T follicular helper cell (primary cell): ENCODE data around the gene MXRA7.
"Not testable (repeated sequence)": the region's sequence is repeated elsewhere in the genome, so short reads cannot be mapped to it uniquely, and the experiment has no call there.

Experiments used
- DNase-seq: peaks from one replicate; pipeline ENCODE4 v3.0.0-alpha.2; 2020; ENCODE audit warnings: low read depth

MXRA7 gene

DNA sequence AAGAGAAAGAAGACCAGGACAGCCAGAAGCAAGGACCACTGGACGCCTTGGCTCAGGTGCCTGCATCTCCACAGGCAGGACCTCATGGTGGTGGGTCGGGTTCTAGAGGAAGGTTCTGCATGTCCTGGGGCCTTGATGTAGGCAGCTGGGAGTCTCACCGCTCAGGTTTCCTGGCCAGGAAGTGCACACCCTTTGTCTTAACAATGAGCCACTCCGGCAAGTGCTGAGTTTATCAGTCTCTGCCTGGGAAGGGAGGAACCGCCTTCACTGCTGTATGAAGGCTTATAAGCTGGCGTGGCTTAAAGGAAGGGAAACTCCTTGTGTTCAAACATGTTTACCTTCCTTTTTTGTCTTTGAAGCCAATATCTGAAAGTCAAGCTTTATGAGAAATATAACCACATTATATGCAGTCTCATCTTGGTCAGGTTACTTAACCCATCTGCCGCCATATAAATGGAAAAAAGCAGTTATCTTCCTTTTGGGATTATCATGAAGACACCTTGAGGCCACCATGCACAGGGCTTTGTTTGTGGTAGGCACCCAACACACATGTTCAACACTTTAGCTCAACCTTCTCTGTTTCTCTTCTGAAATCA, 67.1 kb downstream of the MXRA7 start, which contains the start of gene ST6GALNAC1:
ST6GALNAC1 (minus strand) TSS at position 205 of the 596 bp plus-strand sequence; CDS start at position 86, 119 bp downstream.
- peak; percentile 15 for DNase-seq

DNA sequence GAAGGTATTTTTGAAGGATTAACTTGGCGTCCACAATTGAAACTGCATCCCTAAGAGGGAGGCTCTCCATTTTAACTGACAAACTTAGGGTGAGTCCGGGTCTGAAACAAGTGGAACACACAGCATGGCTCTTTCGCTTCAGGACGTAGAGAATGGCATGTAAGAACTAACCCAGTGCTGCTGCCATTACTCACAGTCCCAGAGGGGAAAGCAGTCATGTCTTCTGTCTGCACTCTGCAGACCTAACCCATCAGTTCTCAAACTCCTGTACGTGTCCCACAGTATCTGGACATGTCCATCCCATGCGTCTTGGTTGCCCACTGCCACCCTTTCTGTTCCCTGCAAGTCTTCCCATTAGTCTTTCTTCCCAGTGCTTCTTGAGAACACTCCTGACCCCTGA, 67.8 kb downstream of the MXRA7 start:
- DNase-seq: no peak

DNA sequence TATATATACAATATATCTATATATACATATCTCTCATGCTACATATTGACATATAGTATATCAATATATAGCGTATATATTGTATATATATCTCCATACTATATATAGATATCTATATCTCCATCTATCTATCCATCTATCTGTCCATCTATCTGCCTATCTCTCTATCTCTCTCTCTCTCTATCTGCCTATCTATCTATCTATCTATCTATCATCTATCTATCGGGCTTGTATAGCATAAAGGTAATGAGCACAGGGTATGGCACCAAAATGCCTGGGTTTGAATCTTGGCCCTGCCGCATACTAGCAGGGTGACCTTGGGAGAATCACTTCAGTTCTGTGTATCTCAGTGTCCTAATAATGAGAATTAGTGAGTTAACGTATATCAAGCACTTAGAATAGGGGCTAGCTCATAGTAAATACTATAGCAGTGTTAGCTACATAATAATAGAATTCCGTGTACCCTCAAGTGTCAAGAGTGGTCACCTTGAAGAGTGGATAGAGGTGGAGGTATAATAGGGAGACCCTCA, 68.7 kb downstream of the MXRA7 start:
- DNase-seq: no peak

DNA sequence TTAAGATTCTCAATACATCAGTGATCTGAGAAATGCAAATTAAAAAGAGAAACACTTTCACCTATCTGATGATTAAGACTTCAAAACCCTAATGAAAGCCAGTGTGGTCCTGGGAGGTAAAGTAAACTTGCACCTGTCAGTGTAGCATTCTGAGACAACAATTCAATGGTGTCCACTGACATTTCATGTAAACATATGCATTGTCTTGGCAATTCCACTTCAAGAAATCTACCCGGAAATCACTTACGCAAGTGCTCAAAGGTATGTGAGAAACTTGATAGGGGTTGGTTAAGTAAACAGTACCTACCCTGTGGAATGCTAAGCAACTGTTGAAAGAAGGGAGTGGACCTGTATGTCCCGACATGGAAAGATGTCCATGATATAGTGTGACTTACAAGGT, 69.3 kb downstream of the MXRA7 start:
- no peak for DNase-seq

DNA sequence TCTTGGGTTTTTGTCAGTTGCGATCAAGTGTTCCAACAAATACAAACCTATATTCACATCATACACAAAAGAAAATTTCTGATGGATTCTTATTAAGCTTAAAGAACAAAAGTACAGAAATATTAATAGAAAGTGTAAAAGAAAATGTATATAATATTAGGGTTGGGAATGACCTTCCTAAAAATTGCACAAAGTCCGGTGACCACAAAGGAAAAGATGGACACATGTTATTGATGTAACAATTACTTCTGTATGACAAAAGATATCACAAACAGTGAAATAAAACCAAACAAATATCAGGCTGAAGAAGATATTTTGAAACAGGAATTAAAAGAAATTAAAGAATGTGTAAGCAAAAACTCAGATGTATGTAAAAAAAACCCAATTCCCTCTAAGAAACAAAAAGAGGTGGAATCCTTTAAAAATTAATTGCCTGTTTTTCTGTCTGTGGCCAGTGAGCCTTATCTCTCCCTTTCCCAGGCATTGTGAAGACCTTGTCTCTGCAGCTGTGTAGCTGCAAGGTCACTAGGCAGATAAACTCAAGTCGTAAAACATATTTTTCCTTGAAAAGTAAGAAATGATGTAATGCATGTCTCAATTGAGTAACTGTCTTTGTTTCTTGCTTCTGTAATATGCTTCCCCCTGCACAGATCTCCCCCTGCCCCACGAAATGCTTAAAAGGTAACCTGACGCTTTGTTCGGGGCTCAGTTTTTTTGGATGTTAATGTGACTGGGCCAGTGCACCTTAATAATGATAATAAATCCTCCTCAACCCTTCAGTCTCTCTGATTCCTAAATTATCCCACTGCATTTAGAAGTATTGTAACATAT, 70.0 kb downstream of the MXRA7 start:
- DNase-seq: no peak

DNA sequence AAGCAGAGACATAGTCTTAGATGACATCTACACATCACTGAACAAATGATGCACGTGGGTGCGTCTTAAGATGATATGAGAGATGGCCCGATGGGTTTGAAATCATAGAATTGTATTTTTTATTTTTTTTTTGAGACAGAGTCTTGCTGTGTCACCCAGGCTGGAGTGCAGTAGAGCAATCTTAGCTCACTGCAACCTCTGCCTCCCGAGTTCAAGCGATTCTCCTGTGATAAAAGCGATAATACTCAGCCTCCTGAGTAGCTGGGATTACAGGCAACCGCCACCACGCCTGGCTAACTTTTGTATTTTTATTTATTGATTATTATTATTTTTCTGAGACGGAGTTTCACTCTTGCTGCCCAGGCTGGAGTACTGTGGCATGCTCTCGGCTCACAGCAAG, 72.5 kb downstream of the MXRA7 start:
- no peak for DNase-seq

DNA sequence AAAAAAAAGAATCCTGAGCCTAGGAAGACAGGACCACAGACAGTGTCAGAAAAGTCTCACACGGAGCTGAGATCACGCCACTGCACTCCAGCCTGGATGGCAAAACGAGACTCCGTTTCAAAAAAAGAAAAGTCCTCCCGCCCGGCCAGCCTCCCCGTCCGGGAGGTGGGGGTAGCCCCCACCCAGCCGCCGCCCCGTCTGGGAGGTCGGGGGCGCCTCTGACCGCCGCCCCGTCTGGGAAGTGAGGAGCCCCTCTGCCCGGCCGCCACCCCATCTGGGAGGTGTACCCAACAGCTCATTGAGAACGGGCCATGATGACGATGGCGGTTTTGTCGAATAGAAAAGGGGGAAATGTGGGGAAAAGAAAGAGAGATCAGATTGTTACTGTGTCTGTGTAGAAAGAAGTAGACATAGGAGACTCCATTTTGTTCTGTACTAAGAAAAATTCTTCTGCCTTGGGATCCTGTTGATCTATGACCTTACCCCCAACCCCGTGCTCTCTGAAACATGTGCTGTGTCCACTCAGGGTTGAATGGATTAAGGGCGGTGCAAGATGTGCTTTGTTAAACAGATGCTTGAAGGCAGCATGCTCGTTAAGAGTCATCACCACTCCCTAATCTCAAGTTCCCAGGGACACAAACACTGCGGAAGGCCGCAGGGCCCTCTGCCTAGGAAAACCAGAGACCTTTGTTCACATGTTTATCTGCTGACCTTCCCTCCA, 74.1 kb downstream of the MXRA7 start:
- not testable (repeated sequence) for DNase-seq

DNA sequence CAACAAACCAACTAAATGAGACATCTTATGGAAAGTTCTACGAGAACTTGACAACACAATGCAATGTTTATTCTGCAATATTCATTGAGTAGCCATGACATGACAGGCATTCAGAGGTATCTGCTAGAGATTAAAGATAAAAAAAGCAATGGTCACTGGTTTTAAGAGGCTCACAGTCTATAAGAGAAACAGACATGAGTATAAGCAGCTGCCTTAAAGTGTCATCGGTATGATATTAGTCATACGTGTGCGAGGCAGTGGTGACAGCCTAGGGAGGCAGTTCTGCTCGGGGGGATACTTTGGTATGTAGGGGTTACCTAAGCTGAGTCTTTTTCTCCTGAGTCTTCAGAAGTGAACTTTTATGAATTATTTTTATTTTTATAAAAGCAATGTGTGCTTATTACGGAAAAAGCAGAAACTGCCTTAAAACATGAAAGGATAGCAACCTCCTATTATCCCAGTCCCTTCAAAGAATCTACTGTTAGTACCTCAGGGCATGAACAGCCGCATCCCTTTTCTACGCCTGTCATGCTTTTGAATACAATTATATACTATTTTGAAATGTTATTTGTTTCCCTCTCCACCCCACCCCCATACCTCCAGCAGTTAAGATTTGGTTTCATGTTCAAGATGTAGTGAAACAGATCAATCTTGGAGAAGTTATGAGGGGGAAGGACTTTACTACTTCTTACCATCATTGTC, 75.0 kb downstream of the MXRA7 start:
- no peak for DNase-seq

DNA sequence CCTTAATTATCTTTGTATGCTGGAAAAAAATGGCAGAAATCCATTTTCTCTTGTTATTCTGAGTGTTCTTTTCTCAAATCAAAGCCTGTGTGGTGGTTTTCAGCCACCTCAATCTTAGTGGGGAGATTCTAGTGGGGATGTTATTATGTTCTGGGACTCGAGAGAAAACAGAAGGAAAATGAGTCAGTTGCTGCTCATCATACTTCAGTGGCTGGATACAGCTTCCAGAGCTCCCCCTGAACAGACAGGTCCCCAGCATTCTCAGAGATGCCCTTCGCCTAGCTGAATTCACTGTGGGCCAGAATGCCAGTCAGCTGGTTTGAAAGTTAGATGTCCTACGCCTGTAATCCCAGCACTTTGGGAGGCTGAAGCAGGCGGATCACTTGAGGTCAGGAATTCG, 75.7 kb downstream of the MXRA7 start:
- DNase-seq: no peak

DNA sequence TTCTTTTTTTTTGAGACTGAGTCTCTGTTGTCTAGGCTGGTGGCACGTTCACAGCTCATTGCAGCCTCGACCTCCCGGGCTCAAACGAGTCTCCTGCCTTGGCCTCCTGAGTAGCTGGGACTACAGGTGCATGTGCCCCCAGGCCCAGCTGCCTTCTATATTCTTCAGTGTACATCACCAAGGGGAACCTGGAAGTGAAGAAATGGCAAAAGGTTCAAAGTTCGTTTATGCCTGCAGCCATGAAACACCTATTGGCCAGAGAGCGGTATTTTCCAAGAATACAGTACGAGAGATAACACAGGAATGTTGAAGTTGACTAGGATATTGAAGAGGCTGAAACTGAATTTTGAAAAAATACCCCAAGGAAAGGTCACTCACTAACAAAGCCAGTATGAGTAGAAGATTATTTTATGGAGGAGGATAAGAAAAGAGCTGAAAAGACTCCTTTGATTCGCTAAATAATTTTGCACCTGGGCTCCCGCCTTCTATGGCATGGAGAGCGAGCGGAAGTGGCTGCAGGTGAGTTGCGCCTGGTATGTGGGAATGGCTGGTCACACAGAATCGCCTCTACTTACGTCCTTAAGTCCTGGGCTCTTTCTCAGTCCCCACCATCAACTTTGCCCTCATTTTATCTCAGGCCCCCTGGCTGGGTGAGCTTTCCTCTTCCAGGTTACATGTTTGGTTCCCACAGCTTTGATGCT, 77.0 kb downstream of the MXRA7 start:
- DNase-seq: no peak

DNA sequence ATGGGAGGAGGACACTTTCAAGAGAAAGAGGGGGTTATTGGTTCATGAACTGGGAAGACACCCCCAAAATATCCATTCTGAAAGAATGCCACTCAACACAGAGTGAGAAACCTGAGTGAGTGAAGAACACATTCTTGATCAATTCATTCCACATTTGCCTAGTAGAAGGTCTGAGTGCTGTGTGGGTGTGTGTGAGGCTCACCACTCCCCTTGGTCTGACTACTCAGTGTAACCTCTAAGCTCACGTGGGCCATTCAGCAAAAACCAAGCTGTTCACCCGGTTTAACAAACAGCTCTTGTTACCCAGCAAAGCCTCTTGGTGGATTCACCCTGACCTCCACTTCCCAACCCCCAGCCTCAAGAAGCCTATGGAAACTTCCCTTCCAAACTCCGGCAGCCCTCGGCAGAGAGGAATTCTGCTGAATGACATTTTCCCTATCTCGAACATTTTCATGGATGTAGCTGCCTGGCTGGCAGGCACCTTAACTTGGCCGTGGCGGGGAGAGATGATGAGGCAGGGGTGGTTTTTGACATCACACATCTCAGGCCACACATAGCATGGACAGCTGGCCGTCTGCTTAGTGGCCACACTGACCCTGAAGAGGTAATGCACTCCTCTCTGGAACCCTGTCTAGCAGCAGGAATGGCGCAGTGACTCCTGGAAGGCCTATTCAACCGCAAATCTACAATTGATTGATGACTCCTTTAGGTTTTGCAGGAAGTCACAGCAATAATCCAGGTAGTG, 78.8 kb downstream of the MXRA7 start:
- no peak for DNase-seq

DNA sequence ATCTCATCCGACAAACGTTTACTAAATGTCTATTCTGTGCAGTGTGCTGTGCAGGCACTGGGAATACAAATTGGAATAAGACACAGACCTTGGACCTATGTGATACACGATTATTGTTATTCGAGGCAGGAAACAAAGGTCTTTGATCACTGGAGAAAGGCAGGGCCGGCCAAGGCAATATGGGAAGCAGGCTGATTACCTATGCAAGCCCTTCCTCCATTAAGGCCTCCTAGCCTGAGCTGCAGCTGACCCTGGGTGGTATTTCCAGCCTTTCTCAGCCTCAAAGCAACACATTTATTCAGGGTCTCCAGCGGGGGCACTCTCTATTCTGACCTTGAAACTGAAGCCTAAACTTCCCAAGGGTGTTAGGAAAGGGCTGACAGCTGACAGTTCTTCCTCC, 80.6 kb downstream of the MXRA7 start:
- no peak for DNase-seq
